ENCODE results near the gene ISG20L2. TPM values are rescaled to one million over a fixed set of nuclear protein-coding genes. Genes with fewer than 3 reads are reported as not detected.

The ISG20L2 gene
- total RNA-seq, 1 experiment from 2014 or later, result 41.7 TPM

DNA sequence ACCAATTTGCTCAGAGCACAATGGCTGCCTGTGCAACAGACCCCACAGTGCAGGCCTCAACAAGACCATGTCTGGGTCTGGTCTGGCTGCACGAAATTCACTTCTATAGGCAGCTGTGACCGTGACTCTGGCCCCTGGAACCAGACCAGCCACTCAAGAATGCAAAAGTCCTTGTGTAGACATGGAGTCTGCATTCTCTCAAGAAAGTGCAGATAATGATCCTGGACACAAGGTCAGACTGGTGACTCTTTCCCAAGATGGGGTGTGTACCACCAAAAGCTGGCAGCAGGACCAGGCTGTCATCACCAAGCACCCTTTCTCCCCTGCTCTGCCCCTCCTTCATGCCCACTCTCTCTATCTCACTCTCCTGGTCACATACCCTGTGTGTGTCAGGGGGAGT lies 7.4 kb downstream of the ISG20L2 start:
- ChIA-PET RAD21 (ENCODE audit: low non-redundant PET in 1 of 2, low total read pairs in 2 of 2, uncharacterized antibody in 2 of 2, unreplicated experiment in 2 of 2) (no interaction called here), POLR2A (interaction anchor here (0.8 to 0.9 kb wide), 2 partner anchors 15 to 34 kb away, joined by 3 read pairs; partner anchors contain the start of gene CRABP2), CTCF (interaction anchor here (1.4 to 10.8 kb wide), 4 partner anchors 9 to 94 kb away, joined by 3 to 508 read pairs (median 5); no protein-coding TSS in a partner anchor)
- Histone ChIP-seq H3K27ac (ENCODE audit: low read depth, low read length) (no peak overlapping the region), H3K4me2 (ENCODE audit: low read length) (no peak overlapping the region), H3K4me1 (ENCODE audit: control insufficient read depth in 1 of 2, insufficient read depth in 2 of 2, low read length in 2 of 2) (peaks cover 9 to 11% of the 10 kb centered on the region in 2 experiments), H3K36me3 (ENCODE audit: control insufficient read depth in 1 of 2, insufficient read depth in 2 of 2, low read length in 2 of 2) (peaks cover 29 to 45% of the 10 kb centered on the region in 2 experiments), H4K20me1 (ENCODE audit: insufficient read depth) (peaks cover 22% of the 10 kb centered on the region; the same call in 1 of the 2 replicates), H3K9ac (ENCODE audit: low read length) (no peak overlapping the region), H3K9me2 (ENCODE audit: insufficient read depth) (no peaks in the 10 kb centered on the region), H3K9me3 (ENCODE audit: control insufficient read depth in 1 of 2, insufficient read depth in 1 of 2, low read depth in 1 of 2, low read length in 2 of 2) (no peaks in the 10 kb centered on the region), H3K27me3 (ENCODE audit: insufficient read depth, low read length) (no peaks in the 10 kb centered on the region), H3K79me2 (ENCODE audit: insufficient read depth, low read length) (peaks cover 58% of the 10 kb centered on the region), H3K4me3 (replicated peaks in 1 of 2; ENCODE audit: low read depth in 1 of 2, low read length in 2 of 2) (no peak overlapping the region), H2AFZ (ENCODE audit: low read depth, low read length, poor library complexity, severe bottlenecking) (no peak overlapping the region)
- BruUV-seq (replicated peaks), result no TSS peak
- ATAC-seq (no peak), DNase-seq (ENCODE audit: low read depth, low spot score) (no peak)
- intact Hi-C loops (cut with micrococcal nuclease), result no loop called here
- TF ChIP-seq POLR2A (IDR thresholded peaks at IDR 0.05; ENCODE audit: borderline replicate concordance, extremely low read depth, insufficient read depth, insufficient read length), result no peak

DNA sequence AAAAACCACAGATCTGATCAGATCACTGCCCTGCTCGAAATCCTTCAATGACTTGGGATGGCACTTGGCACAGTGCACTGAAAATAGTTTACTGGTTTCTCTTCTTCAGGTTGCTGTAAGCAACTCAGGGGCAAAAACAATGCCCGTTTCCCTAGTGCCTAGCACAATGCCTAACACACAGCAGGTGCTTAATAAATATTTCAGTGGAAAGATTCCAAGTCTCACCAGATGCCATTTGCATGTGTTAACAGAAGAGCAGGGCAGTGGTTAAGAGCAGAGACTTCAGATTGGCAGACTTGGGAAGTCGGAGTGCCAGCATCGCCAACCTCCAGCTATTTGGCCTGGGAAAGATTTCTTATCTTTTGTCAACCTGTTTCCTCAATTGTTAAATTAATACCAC lies 11.2 kb downstream of the ISG20L2 start:
- no peak overlapping the region for H3K27ac ChIP-seq (ENCODE audit: low read depth, low read length)
- peaks cover 22% of the 10 kb centered on the region for H3K79me2 ChIP-seq (ENCODE audit: insufficient read depth, low read length)
- TF ChIP-seq TCF7L2 (IDR thresholded peaks at IDR 0.05; ENCODE audit: borderline replicate concordance, extremely low read depth, insufficient read depth, insufficient read length), result no peak
- CTCF ChIA-PET, result interaction anchor here (1.3 to 3.8 kb wide), 2 partner anchors 9 to 11 kb away, joined by 3 to 20 read pairs; partner anchors contain the start of genes ISG20L2 and METTL25B
- DNase-seq (ENCODE audit: low read depth, low spot score) (no peak), ATAC-seq (no peak)
- no peak overlapping the region for H3K4me3 ChIP-seq (replicated peaks in 1 of 2; ENCODE audit: low read depth in 1 of 2, low read length in 2 of 2)
- intact Hi-C loops (cut with micrococcal nuclease), result no loop called here
- no peaks in the 10 kb centered on the region for H3K27me3 ChIP-seq (ENCODE audit: insufficient read depth, low read length)
- H3K9me3 ChIP-seq (ENCODE audit: control insufficient read depth in 1 of 2, insufficient read depth in 1 of 2, low read depth in 1 of 2, low read length in 2 of 2), result no peaks in the 10 kb centered on the region
- 0 out of 2 replicates have a peak, but pooled peaks cover 6% of the 10 kb centered on the region for H4K20me1 ChIP-seq (ENCODE audit: insufficient read depth)
- H3K4me2 ChIP-seq (ENCODE audit: low read length), result no peak overlapping the region
- no peak overlapping the region for H3K9ac ChIP-seq (ENCODE audit: low read length)
- RAD21 ChIA-PET (ENCODE audit: low non-redundant PET in 1 of 2, low total read pairs in 2 of 2, uncharacterized antibody in 2 of 2, unreplicated experiment in 2 of 2), result no interaction called here
- peaks cover 10 to 12% of the 10 kb centered on the region in 2 experiments; a peak in 2 of 4 replicates for H3K36me3 ChIP-seq (ENCODE audit: control insufficient read depth in 1 of 2, insufficient read depth in 2 of 2, low read length in 2 of 2)
- no TSS peak for BruUV-seq (replicated peaks)
- H3K9me2 ChIP-seq (ENCODE audit: insufficient read depth), result no peaks in the 10 kb centered on the region
- no peak overlapping the region for H2AFZ ChIP-seq (ENCODE audit: low read depth, low read length, poor library complexity, severe bottlenecking)
- POLR2A ChIA-PET, result interaction anchor here (0.6 kb wide), 1 partner anchor 40 kb away, joined by 3 read pairs; the partner anchor contains the start of gene NES
- peaks cover 26 to 29% of the 10 kb centered on the region in 2 experiments for H3K4me1 ChIP-seq (ENCODE audit: control insufficient read depth in 1 of 2, insufficient read depth in 2 of 2, low read length in 2 of 2)

Measured in HCT116 (cell line).